HL-60 (cell line): Measurements from ENCODE around the gene CNGA2.

Experiments used
- DNase-seq, 2 experiments: peaks; one replicate each; pipeline ENCODE4 v3.0.0-alpha.2; 2010 to 2020; ENCODE audit warnings: low read depth in 1 of 2, low spot score in 1 of 2
- H3K27ac ChIP-seq: fragments of 250-450 bp; sonication (Bioruptor Pico); replicated peaks from 2 replicates; pipeline ENCODE4 v1.5.1; 2020; ENCODE audit warnings: mild to moderate bottlenecking, moderate library complexity
- H3K27me3 ChIP-seq: fragments of 250-450 bp; sonication (Bioruptor Pico); 2 replicates; pipeline ENCODE4 v1.5.1; 2021; ENCODE audit warnings: mild to moderate bottlenecking, moderate library complexity; ENCODE audit not compliant: insufficient read depth, poor library complexity, severe bottlenecking
- H3K4me3 ChIP-seq: replicated peaks from 2 replicates; pipeline ENCODE4 v1.5.1; 2011; ENCODE audit warnings: mild to moderate bottlenecking, control low read depth, low read length; ENCODE audit not compliant: insufficient read depth
- CTCF ChIP-seq: IDR thresholded peaks from one replicate; pipeline ENCODE4 v1.5.1; 2011; ENCODE audit warnings: low read length, control low read depth, inconsistent platforms; ENCODE audit not compliant: insufficient read depth
- GABPA ChIP-seq: IDR thresholded peaks from 2 replicates; pipeline ENCODE4 v1.6.1; 2012; ENCODE audit warnings: low read depth
- POLR2AphosphoS5 ChIP-seq: IDR thresholded peaks from 2 replicates; pipeline ENCODE4 v1.6.1; 2012; ENCODE audit warnings: low read depth
- SPI1 ChIP-seq: IDR thresholded peaks from 2 replicates; pipeline ENCODE4 v1.6.1; 2012; ENCODE audit warnings: low read depth, mild to moderate bottlenecking, borderline replicate concordance
- TF ChIP-seq, protein P1 (sequence below): IDR thresholded peaks from 2 replicates; pipeline ENCODE4 v1.6.1; 2012; ENCODE audit warnings: low read depth; ENCODE audit not compliant: insufficient replicate concordance

Gene CNGA2

GRCh38 chrX:151727346-151727745, 7.2 kb upstream of the CNGA2 start:
- no peaks in the 10 kb centered on the region for H3K27me3 ChIP-seq
- H3K27ac ChIP-seq, result no peak overlapping the region
- no peak for TF ChIP-seq GABPA
- no peak for TF ChIP-seq SPI1
- TF ChIP-seq, protein P1, sequence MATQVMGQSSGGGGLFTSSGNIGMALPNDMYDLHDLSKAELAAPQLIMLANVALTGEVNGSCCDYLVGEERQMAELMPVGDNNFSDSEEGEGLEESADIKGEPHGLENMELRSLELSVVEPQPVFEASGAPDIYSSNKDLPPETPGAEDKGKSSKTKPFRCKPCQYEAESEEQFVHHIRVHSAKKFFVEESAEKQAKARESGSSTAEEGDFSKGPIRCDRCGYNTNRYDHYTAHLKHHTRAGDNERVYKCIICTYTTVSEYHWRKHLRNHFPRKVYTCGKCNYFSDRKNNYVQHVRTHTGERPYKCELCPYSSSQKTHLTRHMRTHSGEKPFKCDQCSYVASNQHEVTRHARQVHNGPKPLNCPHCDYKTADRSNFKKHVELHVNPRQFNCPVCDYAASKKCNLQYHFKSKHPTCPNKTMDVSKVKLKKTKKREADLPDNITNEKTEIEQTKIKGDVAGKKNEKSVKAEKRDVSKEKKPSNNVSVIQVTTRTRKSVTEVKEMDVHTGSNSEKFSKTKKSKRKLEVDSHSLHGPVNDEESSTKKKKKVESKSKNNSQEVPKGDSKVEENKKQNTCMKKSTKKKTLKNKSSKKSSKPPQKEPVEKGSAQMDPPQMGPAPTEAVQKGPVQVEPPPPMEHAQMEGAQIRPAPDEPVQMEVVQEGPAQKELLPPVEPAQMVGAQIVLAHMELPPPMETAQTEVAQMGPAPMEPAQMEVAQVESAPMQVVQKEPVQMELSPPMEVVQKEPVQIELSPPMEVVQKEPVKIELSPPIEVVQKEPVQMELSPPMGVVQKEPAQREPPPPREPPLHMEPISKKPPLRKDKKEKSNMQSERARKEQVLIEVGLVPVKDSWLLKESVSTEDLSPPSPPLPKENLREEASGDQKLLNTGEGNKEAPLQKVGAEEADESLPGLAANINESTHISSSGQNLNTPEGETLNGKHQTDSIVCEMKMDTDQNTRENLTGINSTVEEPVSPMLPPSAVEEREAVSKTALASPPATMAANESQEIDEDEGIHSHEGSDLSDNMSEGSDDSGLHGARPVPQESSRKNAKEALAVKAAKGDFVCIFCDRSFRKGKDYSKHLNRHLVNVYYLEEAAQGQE, result no peak
- TF ChIP-seq CTCF, result no peak
- no peak for TF ChIP-seq POLR2AphosphoS5
- H3K4me3 ChIP-seq, result no peak overlapping the region
- DNase-seq, result no peak

DNA sequence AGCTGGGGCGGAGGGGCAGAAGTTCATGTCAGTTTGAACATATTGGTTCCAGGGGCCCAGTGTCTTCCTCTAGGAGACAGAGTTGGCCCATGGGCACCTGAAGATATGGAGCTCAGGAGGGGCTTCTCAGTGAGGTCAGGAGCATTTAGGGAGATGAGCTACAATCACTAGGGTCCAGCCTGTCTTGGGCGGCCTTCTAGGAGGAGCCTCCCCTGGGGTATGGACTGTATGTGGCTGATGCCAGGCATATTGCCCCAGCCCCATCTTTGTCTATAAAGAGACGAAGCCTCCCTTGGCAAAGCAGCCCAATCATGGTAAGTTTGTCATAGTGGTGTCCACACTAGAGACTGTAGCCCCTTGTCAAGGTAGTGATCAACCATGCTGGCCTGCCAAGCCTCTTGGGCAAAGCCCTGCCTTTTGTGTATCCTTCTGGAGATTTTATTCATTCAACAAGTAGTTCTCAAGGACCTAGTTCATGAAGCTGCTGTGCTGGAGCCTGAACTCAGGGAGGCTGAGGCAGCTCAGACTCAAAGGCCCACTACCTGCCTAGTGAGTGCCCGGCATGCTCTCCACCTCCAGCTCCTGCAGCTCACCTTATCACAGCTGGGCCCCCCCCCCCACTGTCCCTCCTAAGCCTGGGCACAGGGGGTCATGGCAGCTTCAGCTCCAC, 5.4 kb upstream of the CNGA2 start:
- no peak overlapping the region for H3K4me3 ChIP-seq
- no peak overlapping the region for H3K27ac ChIP-seq
- no peak for DNase-seq
- TF ChIP-seq SPI1, result no peak
- no peak for TF ChIP-seq CTCF
- no peak for TF ChIP-seq POLR2AphosphoS5
- H3K27me3 ChIP-seq, result no peaks in the 10 kb centered on the region

DNA sequence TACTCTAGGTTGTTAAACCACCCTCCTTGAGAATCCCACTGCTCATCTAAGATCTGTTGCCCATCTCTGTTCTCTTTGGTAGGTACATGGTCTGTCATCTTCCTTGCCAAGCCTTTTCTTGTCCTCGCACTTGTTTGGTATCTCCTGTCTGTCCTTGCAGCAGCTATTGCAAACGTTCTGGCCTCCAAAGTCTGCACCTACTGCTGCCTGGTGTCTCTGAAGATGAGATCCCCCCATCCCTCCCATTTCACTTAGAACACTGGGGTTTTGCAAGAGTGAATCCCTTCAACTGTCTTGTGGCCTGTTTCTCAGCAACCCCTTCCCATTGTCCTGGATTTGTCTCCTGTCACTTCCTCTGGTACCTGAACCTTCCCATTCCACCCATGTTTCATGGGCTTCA, 673 bp downstream of the CNGA2 start:
- Histone ChIP-seq H3K4me3 (no peak overlapping the region), H3K27me3 (no peaks in the 10 kb centered on the region), H3K27ac (no peak overlapping the region)
- TF ChIP-seq POLR2AphosphoS5 (no peak), GABPA (no peak), CTCF (no peak), SPI1 (no peak)
- TF ChIP-seq, protein P1, result no peak
- DNase-seq, result no peak

GRCh38 chrX:151736685-151737084, 2.1 kb downstream of the CNGA2 start:
- Histone ChIP-seq H3K27me3 (no peaks in the 10 kb centered on the region), H3K4me3 (no peak overlapping the region), H3K27ac (no peak overlapping the region)
- no peak for DNase-seq
- TF ChIP-seq CTCF (no peak), SPI1 (no peak), GABPA (no peak), POLR2AphosphoS5 (no peak)
- TF ChIP-seq, protein P1, result no peak
